T-cell (primary cell): Measurements from ENCODE around the gene PPP1R14B. TPM values are rescaled to one million over a fixed set of nuclear protein-coding genes. Genes with fewer than 3 reads are reported as not detected.

ENCODE experiments used
- ATAC-seq, 4 experiments: fragments of 200-7000 bp in 3 of 4; fragments of 150-1000 bp in 1 of 4; cut with Tn5 transposase; replicated peaks in 1 of 4; 1 replicate in 3 of 4; 2 replicates in 1 of 4; pipeline ENCODE4 v1.10.0; 2021; ENCODE audit warnings: moderate library complexity in 3 of 4, mild to moderate bottlenecking in 2 of 4, moderate number of reproducible peaks in 1 of 4
- CTCF ChIA-PET, 2 donors: fragments of 300-600 bp; sonication (Branson Sonifier 250); formaldehyde crosslinking; loops; one replicate each; lab custom pipeline; 2022; ENCODE audit warnings: antibody characterized with exemption in 2 of 2; lab: Charles Lee
- POLR2A ChIA-PET, 2 donors: fragments of 300-600 bp; sonication (Branson Sonifier 250); formaldehyde crosslinking; loops; one replicate each; lab custom pipeline; 2022; ENCODE audit warnings: antibody characterized with exemption in 2 of 2; lab: Charles Lee
- DNase-seq, 35 experiments: peaks; one replicate each; pipeline versions ENCODE4 v3.0.0 to v3.0.0-alpha.2; 2013 to 2023
- H3K27ac ChIP-seq: one replicate; pipeline ENCODE4 v1.5.1; 2013; ENCODE audit warnings: low read length
- H3K27me3 ChIP-seq, 2 experiments: replicated peaks in 1 of 2; 1 replicate in 1 of 2; 2 replicates in 1 of 2; pipeline versions ENCODE4 v1.6.1 to v1.7.0; 2013; ENCODE audit warnings: low read length in 1 of 2, mixed read lengths in 1 of 2; ENCODE audit not compliant: control insufficient read depth in 2 of 2, insufficient read depth in 2 of 2; ENCODE audit errors: extremely low read depth in 1 of 2
- H3K36me3 ChIP-seq, 2 donors: 1 replicate in 1 of 2; 2 replicates in 1 of 2; pipeline versions ENCODE4 v1.6.1 to v1.7.0; 2013; ENCODE audit warnings: low read length in 1 of 2; ENCODE audit not compliant: control insufficient read depth in 2 of 2, insufficient read depth in 1 of 2; ENCODE audit errors: extremely low read depth in 1 of 2
- H3K4me1 ChIP-seq, 2 experiments: 1 replicate in 1 of 2; 2 replicates in 1 of 2; pipeline versions ENCODE4 v1.6.1 to v1.7.0; 2013; ENCODE audit warnings: low read length in 2 of 2, mixed read lengths in 1 of 2; ENCODE audit not compliant: insufficient read depth in 2 of 2, control insufficient read depth in 1 of 2; ENCODE audit errors: extremely low read depth in 1 of 2
- H3K4me3 ChIP-seq, 2 donors: 1 replicate in 1 of 2; 2 replicates in 1 of 2; pipeline versions ENCODE4 v1.5.1 to v1.7.0; 2013; ENCODE audit warnings: mild to moderate bottlenecking in 2 of 2, low read length in 1 of 2, moderate library complexity in 1 of 2; ENCODE audit not compliant: control insufficient read depth in 1 of 2; ENCODE audit errors: extremely low read depth in 1 of 2
- H3K9me3 ChIP-seq: 2 replicates; pipeline ENCODE4 v1.7.0; 2013
- H3K27ac Mint-ChIP-seq, 2 donors: one replicate each; pipeline ENCODE4 v1.8.0; 2020 to 2021; ENCODE audit warnings: mild to moderate bottlenecking in 2 of 2, mixed read lengths in 2 of 2
- H3K27me3 Mint-ChIP-seq, 2 donors: one replicate each; pipeline ENCODE4 v1.8.0; 2021 to 2022; ENCODE audit warnings: mixed read lengths in 2 of 2
- H3K36me3 Mint-ChIP-seq: one replicate; pipeline ENCODE4 v1.8.0; 2021; ENCODE audit warnings: mixed read lengths
- H3K4me1 Mint-ChIP-seq, 3 donors: one replicate each; pipeline ENCODE4 v1.8.0; 2020 to 2022; ENCODE audit warnings: mixed read lengths in 3 of 3, mild to moderate bottlenecking in 1 of 3
- H3K4me3 Mint-ChIP-seq, 3 donors: one replicate each; pipeline ENCODE4 v1.8.0; 2020 to 2022; ENCODE audit warnings: mild to moderate bottlenecking in 3 of 3, mixed read lengths in 3 of 3, moderate library complexity in 3 of 3
- H3K9me3 Mint-ChIP-seq, 3 donors: one replicate each; pipeline ENCODE4 v1.8.0; 2020 to 2022; ENCODE audit warnings: mixed read lengths in 3 of 3
- WGBS: methylation state at CpG from one replicate; pipeline ENCODE4 v1.1.5; 2013; ENCODE audit warnings: missing lambda C conversion rate; ENCODE audit not compliant: insufficient coverage; 5-methylcytosine and 5-hydroxymethylcytosine counted together
- total RNA-seq, 35 experiments: library from RNA in 6 of 35; stranded (reverse) in 6 of 35; fragments of 120-200 nt in 1 of 35; gene quantifications; one replicate each; pipeline versions ENCODE4 v1.2.1 to v1.2.4 and lab custom pipeline; 2013 to 2026

PPP1R14B gene
- total RNA-seq, 5 donors from 2014 or later (not counting 1 experiment from before 2014, with no cell fraction given): 31.2 to 143 (median 88.1) TPM

DNA sequence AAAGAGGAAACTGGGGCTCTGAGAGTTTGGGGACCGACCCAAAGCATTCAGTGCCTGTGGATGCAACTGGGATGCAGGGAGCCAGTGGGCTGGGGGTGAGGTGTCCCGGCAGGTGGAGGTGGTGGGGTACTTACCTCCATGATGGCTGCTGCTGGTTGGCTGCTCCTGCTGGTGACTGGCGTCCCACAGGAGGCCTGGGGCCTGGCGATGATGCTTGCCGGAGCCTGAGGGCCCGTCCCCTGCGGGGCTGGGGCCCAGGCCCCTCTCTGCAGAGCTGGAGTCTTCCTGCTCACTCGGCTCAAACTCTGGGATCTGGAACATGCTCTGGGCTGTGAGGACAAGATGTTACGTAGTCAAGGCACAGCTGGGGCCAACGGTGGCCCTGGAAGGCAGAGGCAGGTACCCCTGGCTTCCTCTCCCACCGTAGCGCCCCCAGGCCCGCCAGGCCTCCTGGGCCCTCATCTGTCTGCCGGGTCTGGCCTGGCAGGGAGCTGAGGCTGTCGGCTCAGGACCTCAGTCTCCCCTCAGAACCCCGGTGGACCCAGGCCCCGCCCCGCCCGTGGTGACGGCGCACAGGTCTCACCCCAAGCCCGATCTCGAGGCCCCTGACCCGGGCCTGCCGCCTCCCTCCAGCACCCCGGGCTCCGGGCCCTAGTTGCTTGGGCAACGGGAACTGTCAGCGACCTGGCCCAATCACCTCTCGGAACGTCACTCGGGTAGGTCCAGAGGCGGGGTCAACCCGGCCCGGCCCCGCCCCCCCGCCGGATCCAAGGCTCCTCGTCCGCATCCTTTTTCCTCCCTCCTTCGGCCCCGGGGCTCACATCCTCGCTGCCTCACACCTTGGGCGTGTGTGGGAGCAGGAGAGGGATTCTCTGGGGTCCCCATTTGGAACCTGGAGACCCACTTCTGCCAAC is 37.6 kb upstream of the PPP1R14B start, which contains the start of gene BAD:
Gene BAD, minus strand, starts transcription at position 618 of the 914 bp plus-strand sequence. Its CDS starts 297 bp downstream, at position 321.
- no peaks in the 10 kb centered on the region for H3K27me3 Mint-ChIP-seq
- ChIA-PET CTCF (interaction anchor here (0.6 to 3.7 kb wide), 10 partner anchors 13 to 98 kb away, joined by 3 to 16 read pairs (median 6); partner anchors contain the start of genes CATSPERZ (in 1 of the 2), FKBP2 (in 1 of the 2), PRDX5 (in 1 of the 2) and STIP1 (in 1 of the 2)), POLR2A (interaction anchor here (0.5 to 1.7 kb wide), 7 partner anchors 9 to 43 kb away, joined by 3 to 6 read pairs (median 5); partner anchors contain the start of genes FKBP2 (in 1 of the 2), PRDX5 (in 1 of the 2) and TRMT112 (in 1 of the 2))
- Histone ChIP-seq H3K4me3 (peak within 1 kb of the TSS; percentile 76 to 87), H3K9me3 (no peaks in the 10 kb centered on the region), H3K4me1 (peaks cover 4 to 37% of the 10 kb centered on the region in 2 experiments), H3K36me3 (peaks cover 0 to 7% of the 10 kb centered on the region in 2 donors), H3K27ac (peak within 1 kb of the TSS; percentile 100), H3K27me3 (peaks cover 0 to under 1% of the 10 kb centered on the region in 2 experiments)
- peak within 1 kb of the TSS; percentile 92 to 95 for H3K27ac Mint-ChIP-seq
- DNase-seq (peak; percentile 81 to 94 (median 89)), ATAC-seq (peak; percentile 79 to 83 (median 80))
- peak within 1 kb of the TSS; percentile 84 to 86 (median 85) for H3K4me3 Mint-ChIP-seq
- H3K4me1 Mint-ChIP-seq: peaks cover 19 to 27% (median 25%) of the 10 kb centered on the region in 3 donors
- WGBS: 5% methylated on average over 33 of the region's 44 CpGs
- H3K36me3 Mint-ChIP-seq: peaks cover 5% of the 10 kb centered on the region
- H3K9me3 Mint-ChIP-seq: no peaks in the 10 kb centered on the region

DNA sequence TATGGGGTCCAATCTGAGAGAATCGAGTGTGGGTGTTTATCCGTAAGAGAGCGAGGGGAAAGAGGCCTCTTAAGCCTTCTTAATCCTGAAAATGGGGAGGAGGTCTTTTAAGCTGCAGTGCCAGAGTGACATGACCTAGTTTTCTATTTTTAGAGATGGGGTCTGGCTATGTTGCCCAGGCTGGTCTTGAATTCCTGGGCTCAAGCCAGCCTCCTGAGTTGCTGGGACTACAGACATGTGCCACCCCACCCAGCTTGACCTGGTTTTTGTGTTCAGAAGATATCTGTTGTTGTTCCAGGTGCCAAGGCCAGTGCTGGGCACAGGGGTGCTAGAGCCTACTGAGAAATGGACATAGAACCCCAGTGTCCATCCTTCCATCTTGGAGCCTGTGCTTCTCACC is 36.3 kb upstream of the PPP1R14B start:
- WGBS: 96% methylated on average over 3 of the region's 3 CpGs
- Mint-ChIP-seq H3K27ac (no peak overlapping the region), H3K36me3 (peaks cover 11% of the 10 kb centered on the region), H3K9me3 (no peaks in the 10 kb centered on the region), H3K27me3 (no peaks in the 10 kb centered on the region), H3K4me3 (peak overlapping the region; percentile 34 to 86 (median 84)), H3K4me1 (peaks cover 19 to 27% (median 25%) of the 10 kb centered on the region in 3 donors)
- POLR2A ChIA-PET: interaction anchor here (0.5 to 1.3 kb wide), 4 partner anchors 11 to 106 kb away, joined by 3 to 6 read pairs (median 4); no protein-coding TSS in a partner anchor
- no peaks in the 10 kb centered on the region for H3K27me3 ChIP-seq
- H3K27ac ChIP-seq: no peak overlapping the region
- CTCF ChIA-PET: interaction anchor here (0.5 to 3.7 kb wide), 4 partner anchors 11 to 34 kb away, joined by 4 to 16 read pairs (median 4); no protein-coding TSS in a partner anchor
- ATAC-seq: no peak
- no peaks in the 10 kb centered on the region for H3K9me3 ChIP-seq
- peaks cover 4 to 37% of the 10 kb centered on the region in 2 experiments for H3K4me1 ChIP-seq
- H3K4me3 ChIP-seq: no peak overlapping the region
- DNase-seq: no peak
- H3K36me3 ChIP-seq: peaks cover 0 to 12% of the 10 kb centered on the region in 2 donors

- whole genome bisulfite sequencing: 100% methylated on average over 4 of the region's 22 CpGs
- Histone ChIP-seq H3K27me3 (no peaks in the 10 kb centered on the region), H3K27ac (no peak overlapping the region), H3K9me3 (no peaks in the 10 kb centered on the region), H3K4me1 (peaks cover 4 to 37% of the 10 kb centered on the region in 2 experiments), H3K36me3 (peaks cover under 1 to 14% of the 10 kb centered on the region in 2 donors), H3K4me3 (no peak overlapping the region)
- Mint-ChIP-seq H3K27me3 (no peaks in the 10 kb centered on the region), H3K4me1 (peaks cover 19 to 27% (median 25%) of the 10 kb centered on the region in 3 donors), H3K4me3 (no peak overlapping the region), H3K9me3 (no peaks in the 10 kb centered on the region), H3K36me3 (peaks cover 11% of the 10 kb centered on the region), H3K27ac (no peak overlapping the region)
- no peak for ATAC-seq
- no peak for DNase-seq
- POLR2A ChIA-PET: no interaction called here
- CTCF ChIA-PET: interaction anchor here (0.9 to 1.5 kb wide), 2 partner anchors 10 to 19 kb away, joined by 4 read pairs; no protein-coding TSS in a partner anchor
Measured at GRCh38 chr11:64281957-64282770, 35.4 kb upstream of the PPP1R14B start.

- H3K4me3 ChIP-seq: no peak overlapping the region
- Mint-ChIP-seq H3K4me3 (no peak overlapping the region), H3K9me3 (no peaks in the 10 kb centered on the region), H3K27me3 (no peaks in the 10 kb centered on the region), H3K27ac (no peak overlapping the region), H3K4me1 (peaks cover 10 to 14% (median 13%) of the 10 kb centered on the region in 3 donors), H3K36me3 (peaks cover 11% of the 10 kb centered on the region)
- H3K36me3 ChIP-seq: peaks cover 2 to 25% of the 10 kb centered on the region in 2 donors
- H3K27me3 ChIP-seq: no peaks in the 10 kb centered on the region
- peaks cover 0 to 12% of the 10 kb centered on the region in 2 experiments for H3K4me1 ChIP-seq
- POLR2A ChIA-PET: no interaction called here
- H3K27ac ChIP-seq: no peak overlapping the region
- H3K9me3 ChIP-seq: no peaks in the 10 kb centered on the region
- CTCF ChIA-PET: interaction anchor here (0.7 to 0.9 kb wide), 2 partner anchors 69 to 93 kb away, joined by 4 read pairs; partner anchors contain the start of gene STIP1 (in 1 of the 2)
- ATAC-seq (no peak), DNase-seq (no peak)
- 87% methylated on average over 4 of the region's 8 CpGs for WGBS
Measured at GRCh38 chr11:64278576-64279190, 31.9 kb upstream of the PPP1R14B start.

DNA sequence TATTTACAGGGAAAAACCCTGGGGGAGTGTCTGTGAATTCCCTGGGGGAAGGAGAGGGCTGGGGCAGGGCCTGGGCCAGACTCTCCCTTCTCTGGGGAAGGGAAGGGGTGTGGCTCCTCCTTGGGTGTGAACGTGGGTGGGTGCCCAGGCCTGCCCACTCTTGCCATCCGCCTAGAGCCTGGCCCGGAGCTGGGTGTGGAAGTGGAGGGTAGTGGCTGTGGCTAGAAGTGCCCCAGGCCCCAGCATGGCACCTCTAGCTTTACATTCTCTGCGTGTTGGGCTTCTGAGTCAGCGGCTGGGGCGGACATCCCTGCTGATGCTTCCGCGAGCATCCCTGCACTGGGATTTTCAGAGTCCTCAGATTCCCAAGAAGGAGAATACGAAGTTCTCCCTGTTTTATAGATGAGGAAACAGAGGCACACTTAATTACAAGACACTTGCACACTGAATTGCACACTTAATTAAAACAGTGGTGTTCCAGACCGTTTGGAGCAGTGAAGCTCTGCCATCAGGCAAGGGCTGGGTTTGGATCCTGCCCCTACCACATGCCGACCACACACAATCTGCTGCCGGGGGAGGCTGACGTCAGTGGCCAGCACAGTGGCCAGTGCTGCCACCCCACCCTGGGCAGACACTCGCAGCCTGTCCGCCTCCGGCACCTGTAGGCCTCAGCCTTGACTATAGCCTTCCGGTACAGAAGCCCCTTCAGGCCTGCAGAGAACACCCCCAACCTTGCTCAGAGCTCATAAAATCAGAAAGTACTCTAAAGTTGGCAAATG is 30.1 kb upstream of the PPP1R14B start:
- Histone ChIP-seq H3K4me1 (peaks cover 0 to 7% of the 10 kb centered on the region in 2 experiments), H3K9me3 (no peaks in the 10 kb centered on the region)
- POLR2A ChIA-PET: no interaction called here

More for the DNA sequence above, 30.1 kb upstream of the PPP1R14B start:
- H3K27me3 Mint-ChIP-seq: no peaks in the 10 kb centered on the region
- no peak overlapping the region for H3K4me3 Mint-ChIP-seq
- CTCF ChIA-PET: interaction anchor here in 1 of 2 donors (0.6 kb wide), 1 partner anchor 129 kb away, joined by 3 read pairs; no protein-coding TSS in a partner anchor
- H3K27me3 ChIP-seq: no peaks in the 10 kb centered on the region
- ATAC-seq (no peak), DNase-seq (no peak)
- H3K9me3 Mint-ChIP-seq: no peaks in the 10 kb centered on the region
- peaks cover 11% of the 10 kb centered on the region for H3K36me3 Mint-ChIP-seq
- H3K27ac ChIP-seq: no peak overlapping the region
- no peak overlapping the region for H3K4me3 ChIP-seq
- peaks cover 6 to 18% of the 10 kb centered on the region in 2 donors for H3K36me3 ChIP-seq
- WGBS: 95% methylated on average over 16 of the region's 17 CpGs
- peaks cover 2 to 8% (median 6%) of the 10 kb centered on the region in 3 donors for H3K4me1 Mint-ChIP-seq
- no peak overlapping the region for H3K27ac Mint-ChIP-seq
